ENCODE results near the gene ZNF281.

Gene ZNF281

GRCh38 chr1:200386416-200386815, 23.4 kb downstream of the ZNF281 start:
- no peak for DNase-seq (ENCODE audit: low read depth)

DNA sequence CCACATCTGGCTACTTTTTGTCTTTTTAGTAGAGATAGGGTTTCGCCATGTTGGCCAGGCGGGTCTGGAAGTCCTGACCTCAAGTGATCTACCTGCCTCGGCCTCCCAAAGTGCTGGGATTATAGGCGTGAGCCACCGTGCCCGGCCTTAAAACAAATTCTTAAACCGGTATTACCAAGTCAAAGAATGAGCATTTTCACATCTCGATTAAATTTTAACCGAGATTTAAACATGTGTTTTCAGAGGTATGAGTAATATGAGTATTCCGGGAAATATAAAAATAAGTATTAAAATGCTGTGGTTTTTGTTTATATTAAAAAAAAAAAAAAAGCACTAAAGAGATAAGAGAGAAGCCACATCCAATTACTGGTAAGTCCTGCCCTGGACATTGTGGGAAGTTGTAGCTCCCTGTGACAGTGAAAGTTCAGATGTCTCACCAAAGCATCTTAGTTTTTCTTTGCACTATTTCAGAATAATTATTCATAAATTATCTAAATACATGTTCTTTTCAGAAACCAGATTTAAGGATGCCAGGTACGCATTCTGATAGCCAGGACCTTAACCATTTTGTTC, 24.9 kb downstream of the ZNF281 start:
- DNase-seq (ENCODE audit: low read depth): no peak

DNA sequence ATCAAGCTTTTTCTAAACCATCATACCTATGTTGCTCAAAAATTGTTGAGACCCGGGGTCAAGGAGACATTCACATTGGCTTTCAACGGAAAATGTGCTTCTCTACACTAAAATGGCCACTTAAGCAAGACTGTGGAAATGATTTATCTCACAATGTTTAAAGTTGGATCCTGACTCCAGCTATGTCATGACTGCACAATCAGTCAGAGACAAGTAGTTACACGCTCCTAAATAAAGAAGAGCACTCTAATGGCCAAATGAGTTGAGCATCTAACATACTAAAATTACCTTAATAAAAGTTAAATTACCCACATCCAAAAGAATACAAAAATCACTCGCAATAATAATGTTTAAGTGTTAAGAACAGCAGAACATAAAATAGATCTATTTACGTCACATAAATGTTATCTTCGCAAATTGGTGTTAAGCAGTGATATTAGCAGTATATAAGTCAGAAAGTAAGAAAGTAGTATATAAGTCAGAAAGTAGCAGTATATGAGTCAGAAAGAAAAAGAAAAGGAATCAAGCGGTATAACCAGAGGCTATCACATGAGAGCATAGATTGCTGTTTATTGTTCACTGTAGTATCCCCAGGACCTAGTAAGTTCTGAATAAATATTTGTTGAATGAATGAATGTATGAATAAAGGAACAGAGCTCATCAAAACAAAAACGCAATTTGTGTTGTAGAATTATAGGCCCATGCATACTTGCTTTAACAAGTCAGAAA, 28.4 kb downstream of the ZNF281 start:
- DNase-seq (ENCODE audit: low read depth): no peak

- DNase-seq (ENCODE audit: low read depth): no peak
Observed at GRCh38 chr1:200380589-200381021, 29.2 kb downstream of the ZNF281 start.

DNA sequence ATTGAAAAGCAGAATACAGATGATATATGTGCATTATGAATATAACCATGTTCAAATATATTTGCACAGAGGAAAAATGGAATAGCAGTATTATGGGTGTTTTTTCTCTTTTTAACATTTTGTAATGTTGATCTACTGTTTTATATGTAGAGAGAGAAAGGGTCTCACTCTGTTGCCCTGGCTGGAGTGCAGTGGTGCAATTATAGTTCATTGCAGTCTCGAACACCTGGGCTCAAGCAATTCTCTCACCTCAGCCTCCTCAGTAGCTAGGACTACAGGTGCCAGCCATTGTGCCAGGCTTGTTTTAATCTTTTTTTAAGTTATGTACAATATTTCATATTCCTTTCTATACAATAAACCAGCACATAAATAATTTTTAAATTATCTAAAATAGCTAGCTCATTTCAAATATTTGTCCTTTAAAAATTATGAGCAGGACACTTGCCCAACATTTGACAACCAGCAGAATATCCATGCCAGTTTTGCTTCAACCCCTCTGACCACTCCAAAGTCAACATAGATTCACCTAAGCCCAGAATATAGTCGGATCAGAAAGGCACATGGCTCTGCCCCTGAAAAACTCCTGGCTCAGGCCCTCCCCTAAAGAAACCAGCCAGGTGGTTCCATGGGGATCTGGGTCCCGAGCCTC, 29.8 kb downstream of the ZNF281 start:
- no peak for DNase-seq (ENCODE audit: low read depth)

DNA sequence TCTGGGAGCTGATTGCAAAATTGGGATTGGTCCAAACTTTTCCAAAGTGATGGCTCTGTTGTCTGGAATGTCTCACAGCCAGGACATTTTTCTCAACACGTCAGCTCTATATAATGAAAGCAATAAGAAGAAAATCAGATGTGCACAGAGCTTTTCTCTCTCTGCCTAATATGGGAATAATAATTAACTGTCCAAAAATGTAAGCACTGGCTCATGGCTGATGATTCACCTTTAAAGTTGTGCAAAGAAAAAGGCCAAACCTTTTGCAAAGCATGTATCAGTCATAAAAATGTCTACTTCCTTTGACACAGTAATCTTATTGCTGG, 30.4 kb downstream of the ZNF281 start:
- DNase-seq (ENCODE audit: low read depth): no peak

DNA sequence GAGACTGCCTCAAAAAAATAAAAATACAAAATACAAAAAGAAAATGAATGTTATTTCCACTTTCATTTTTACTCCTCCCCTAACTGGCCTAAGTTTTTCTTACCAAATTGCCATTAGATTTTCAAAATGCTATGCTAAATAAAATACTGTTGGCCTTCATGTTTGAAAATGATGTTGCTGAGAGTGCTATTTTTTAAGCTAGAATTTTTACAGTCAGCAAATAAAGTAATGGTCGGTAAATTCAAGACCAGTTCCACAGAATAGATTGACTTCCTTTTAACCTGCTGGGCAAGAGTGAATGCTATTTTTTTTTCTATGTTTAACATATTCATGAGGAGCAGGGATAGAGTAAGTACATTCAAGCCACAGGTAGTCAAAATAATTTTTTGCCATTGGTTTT, 31.7 kb downstream of the ZNF281 start:
- DNase-seq (ENCODE audit: low read depth): no peak

DNA sequence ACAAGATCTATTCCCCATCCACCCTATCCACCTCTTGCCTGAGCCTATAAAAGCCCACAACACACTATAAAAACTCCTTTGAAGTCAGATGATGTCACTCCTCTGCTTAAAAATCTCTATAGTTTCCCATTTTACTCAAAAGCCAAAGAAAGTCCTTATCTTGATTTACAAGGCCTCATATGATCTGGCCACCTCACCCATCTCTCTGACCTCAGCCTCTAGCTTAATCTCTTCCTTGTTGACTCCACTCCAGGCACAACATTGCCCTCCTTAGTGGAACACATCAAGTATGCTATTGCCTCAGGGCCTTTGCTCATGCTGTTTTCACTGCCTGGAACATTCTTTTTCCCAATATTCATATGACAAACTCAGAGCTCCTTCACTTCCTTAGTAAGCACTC, 33.3 kb downstream of the ZNF281 start:
- DNase-seq (ENCODE audit: low read depth): no peak

GRCh38 chr1:200374569-200375295, 35.1 kb downstream of the ZNF281 start:
- no peak for DNase-seq (ENCODE audit: low read depth)

GRCh38 chr1:200373811-200374231, 36.0 kb downstream of the ZNF281 start:
- no peak for DNase-seq (ENCODE audit: low read depth)

DNA sequence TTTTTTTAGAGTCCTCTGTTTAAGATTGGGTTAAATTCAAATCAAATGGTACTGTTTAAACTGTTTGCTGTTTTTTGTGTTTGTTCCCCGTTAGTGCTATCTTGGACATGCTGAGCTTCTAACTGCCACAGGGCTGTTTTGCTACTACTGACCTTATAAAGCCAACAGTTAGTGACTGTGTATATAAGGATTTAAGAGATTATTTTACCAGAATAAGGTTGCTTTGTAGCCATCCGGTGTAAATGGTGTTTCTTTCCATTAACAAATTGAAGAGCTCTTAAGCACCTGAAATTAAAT, 37.0 kb downstream of the ZNF281 start:
- DNase-seq (ENCODE audit: low read depth): no peak

- no peak for DNase-seq (ENCODE audit: low read depth)
Observed at GRCh38 chr1:200372095-200372884, 37.5 kb downstream of the ZNF281 start.

DNA sequence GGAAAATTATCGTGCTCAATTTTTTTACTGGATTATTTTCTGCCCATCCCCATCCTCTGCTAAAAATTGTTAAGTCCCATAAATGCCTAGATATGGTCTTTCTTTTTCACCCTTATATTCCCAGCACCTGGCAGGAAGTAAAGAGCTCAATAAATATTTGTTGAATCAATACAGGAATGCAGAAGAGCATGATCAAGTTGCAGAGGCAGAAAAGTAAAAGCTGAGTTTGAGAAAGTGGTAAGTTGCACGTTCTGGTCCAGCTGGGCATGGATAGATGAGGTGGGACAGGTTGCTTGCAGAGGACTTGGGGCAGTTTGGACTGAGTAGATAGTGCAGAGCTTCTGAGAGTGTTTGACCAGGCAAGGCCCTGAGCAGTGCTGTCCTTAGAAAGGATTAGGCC, 40.1 kb downstream of the ZNF281 start:
- no peak for DNase-seq (ENCODE audit: low read depth)

GRCh38 chr1:200369131-200369530, 40.7 kb downstream of the ZNF281 start:
- DNase-seq (ENCODE audit: low read depth): no peak

- no peak for DNase-seq (ENCODE audit: low read depth)
Observed at GRCh38 chr1:200368556-200368955, 41.3 kb downstream of the ZNF281 start.

DNA sequence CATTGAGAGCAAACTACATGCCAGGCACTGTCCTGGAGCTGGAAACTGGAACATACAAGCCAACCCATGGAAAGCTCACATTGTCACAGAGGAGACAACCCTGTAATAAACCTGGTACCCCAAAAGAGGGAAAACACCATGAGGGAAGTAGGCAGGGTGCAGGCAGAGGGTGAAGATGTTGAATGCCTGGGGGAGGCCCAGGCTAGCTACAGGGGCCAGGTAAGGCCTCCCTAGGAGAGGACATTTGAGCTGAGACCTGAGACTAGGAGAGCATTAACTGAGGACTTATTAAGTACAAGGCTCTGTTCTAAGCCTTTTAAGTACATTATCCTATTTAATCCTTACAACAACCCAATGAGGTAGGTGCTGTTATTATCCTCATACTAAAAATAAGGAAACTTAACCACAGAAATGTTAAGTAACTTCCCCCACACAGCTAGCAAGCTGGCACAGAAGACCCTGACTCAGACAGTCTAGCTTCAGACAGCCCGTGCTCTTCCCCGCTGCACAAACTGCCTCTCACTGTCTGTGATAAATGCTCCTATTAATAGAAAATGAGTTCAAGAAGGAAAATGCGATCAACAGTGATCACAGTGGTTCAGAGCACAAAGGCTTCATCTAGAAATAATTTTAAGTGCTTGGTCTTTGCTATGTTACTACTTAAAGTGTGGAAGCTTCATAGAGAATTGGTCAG, 41.8 kb downstream of the ZNF281 start:
- DNase-seq (ENCODE audit: low read depth): no peak

GRCh38 chr1:200366577-200367253, 43.1 kb downstream of the ZNF281 start:
- DNase-seq (ENCODE audit: low read depth): no peak

DNA sequence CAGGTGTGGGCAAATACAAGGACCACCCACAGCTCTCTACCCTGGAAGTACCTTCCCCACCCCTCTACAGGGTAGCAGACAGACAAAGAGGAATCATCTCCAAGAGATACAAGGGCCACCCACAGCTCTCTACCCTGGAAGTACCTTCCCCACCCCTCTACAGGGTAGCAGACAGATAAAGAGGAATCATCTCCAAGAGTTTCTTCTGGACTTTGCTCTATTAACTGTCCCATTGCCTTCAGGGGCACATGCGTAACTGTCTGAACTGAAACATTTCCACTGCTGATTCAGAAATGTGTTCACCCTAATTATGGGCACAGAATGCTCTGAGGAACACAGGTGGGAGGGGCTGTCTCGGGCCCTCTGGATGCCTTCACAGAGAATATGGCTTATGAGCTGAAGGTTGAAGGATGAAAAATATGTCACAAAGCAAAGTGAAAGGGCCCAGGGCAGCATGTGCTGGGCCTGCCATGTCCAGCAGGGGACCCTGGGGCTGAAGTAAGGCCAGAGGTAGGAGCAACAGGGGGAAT, 43.9 kb downstream of the ZNF281 start:
- DNase-seq (ENCODE audit: low read depth): no peak

DNA sequence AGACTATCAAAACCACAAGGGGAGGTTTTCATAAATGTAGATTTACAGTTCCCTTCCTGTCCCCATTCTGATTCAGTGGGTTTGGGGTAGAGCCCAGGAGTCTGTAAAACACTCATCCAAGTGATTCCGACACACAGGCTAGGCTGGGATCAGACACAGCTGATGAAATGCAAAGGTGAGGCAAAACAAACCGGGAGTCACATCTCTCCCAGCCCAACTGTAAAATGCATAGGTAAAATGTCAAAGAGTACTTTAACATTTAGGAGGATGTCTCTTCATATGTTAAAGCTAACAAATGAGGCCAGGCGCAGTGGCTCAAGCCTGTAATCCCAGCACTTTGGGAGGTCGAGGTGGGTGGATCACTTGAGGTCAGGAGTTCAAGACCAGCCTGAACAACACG, 45.0 kb downstream of the ZNF281 start:
- no peak for DNase-seq (ENCODE audit: low read depth)

DNA sequence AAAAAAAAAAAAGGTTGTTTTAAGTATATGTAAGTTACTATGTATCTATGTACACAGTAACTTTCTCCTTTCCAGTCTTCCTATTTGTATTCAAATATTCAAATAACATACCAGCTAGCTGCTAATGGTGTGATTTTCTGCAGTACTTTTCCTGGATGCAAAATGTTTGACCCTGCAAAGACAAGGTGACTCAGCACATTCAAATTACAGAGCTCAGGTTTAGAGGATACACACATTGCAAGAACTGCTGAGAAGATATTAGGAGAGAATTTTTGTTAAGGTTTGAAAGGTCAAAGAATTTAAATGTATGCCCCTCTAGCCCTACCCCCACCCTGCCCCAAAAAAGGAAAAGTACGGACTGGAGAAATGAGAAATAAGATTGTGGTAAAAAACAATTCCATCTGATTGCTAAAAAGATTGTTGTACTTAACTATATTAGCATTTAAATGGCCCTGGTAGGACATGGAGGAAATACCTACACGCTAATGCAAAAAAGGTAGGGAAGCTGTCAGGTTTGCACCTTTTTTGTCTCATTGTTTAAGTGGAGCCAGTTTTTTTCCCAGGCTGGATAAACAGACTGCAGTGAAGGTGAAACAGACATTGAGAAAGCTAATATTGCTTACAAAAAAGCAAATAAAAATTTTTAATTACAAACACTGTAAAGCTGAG, 45.6 kb downstream of the ZNF281 start:
- DNase-seq (ENCODE audit: low read depth): no peak

All from stimulated activated CD8-positive, alpha-beta memory T cell treated with anti-CD3 and anti-CD28 coated beads, Interleukin-7, amount 100 ng/mL, for 24 hours (primary cell).